ENCODE data around the gene FBXW9.
"Not testable (repeated sequence)": the region's sequence is repeated elsewhere in the genome, so short reads cannot be mapped to it uniquely, and the experiment has no call there.

- not testable (repeated sequence) for TF ChIP-seq POLR2A, CTCF, EP300, POLR2AphosphoS5 (IDR thresholded peaks at IDR 0.05)
Measured at GRCh38 chr19:12697425-12697824, 994 bp upstream of the FBXW9 start.

Data from stomach (tissue), 4 donors.